Neural crest cell (in vitro differentiated cells): ENCODE measurements around the gene STN1. TPM values are rescaled to one million over a fixed set of nuclear protein-coding genes. Genes with fewer than 3 reads are reported as not detected.

ENCODE experiments used
- DNase-seq: peaks from one replicate; pipeline ENCODE4 v3.0.0; 2021; ENCODE audit warnings: low read depth, mixed read lengths, low spot score
- H3K27ac Mint-ChIP-seq: one replicate; pipeline ENCODE4 v1.8.0; 2021; ENCODE audit warnings: mild to moderate bottlenecking, mixed read lengths; ENCODE audit not compliant: unreplicated experiment
- H3K27me3 Mint-ChIP-seq: 2 replicates; pipeline ENCODE4 v1.8.0; 2021; ENCODE audit warnings: low read depth, mild to moderate bottlenecking, mixed read lengths
- H3K36me3 Mint-ChIP-seq: 2 replicates; pipeline ENCODE4 v1.8.0; 2021; ENCODE audit warnings: low read depth, mild to moderate bottlenecking, mixed read lengths
- H3K4me1 Mint-ChIP-seq: 2 replicates; pipeline ENCODE4 v1.8.0; 2021; ENCODE audit warnings: mixed read lengths
- H3K4me3 Mint-ChIP-seq: one replicate; pipeline ENCODE4 v1.8.0; 2021; ENCODE audit warnings: mild to moderate bottlenecking, mixed read lengths
- H3K9me3 Mint-ChIP-seq: 2 replicates; pipeline ENCODE4 v1.8.0; 2021; ENCODE audit warnings: mixed read lengths
- CTCF ChIP-seq: fragments of 200-600 bp; sonication (generic); conservative IDR thresholded peaks from 2 replicates; pipeline ENCODE4 v1.5.0; 2021; ENCODE audit warnings: antibody characterized with exemption, mild to moderate bottlenecking
- total RNA-seq: library from RNA; stranded (reverse); gene quantifications from 2 replicates; pipeline ENCODE4 v1.2.1, GENCODE V29; 2021

STN1 gene
- total RNA-seq, 1 donor from 2014 or later = 11.9 TPM

- Mint-ChIP-seq H3K9me3 (no peaks in the 10 kb centered on the region), H3K27me3 (no peaks in the 10 kb centered on the region), H3K27ac (peak overlapping the region; percentile 43), H3K4me1 (no peaks in the 10 kb centered on the region), H3K4me3 (no peak overlapping the region), H3K36me3 (no peaks in the 10 kb centered on the region)
- no peak for TF ChIP-seq CTCF
- no peak for DNase-seq
Observed at GRCh38 chr10:103871006-103871405, 47.0 kb downstream of the STN1 start.

- Mint-ChIP-seq H3K4me3 (no peak overlapping the region), H3K4me1 (no peaks in the 10 kb centered on the region), H3K27me3 (no peaks in the 10 kb centered on the region), H3K9me3 (no peaks in the 10 kb centered on the region), H3K36me3 (no peaks in the 10 kb centered on the region), H3K27ac (peak overlapping the region; percentile 43)
- TF ChIP-seq CTCF = no peak
- DNase-seq = no peak
Observed at GRCh38 chr10:103870516-103870915, 47.5 kb downstream of the STN1 start.

- Mint-ChIP-seq H3K9me3 (peaks cover 2% of the 10 kb centered on the region), H3K4me3 (no peak overlapping the region), H3K27ac (no peak overlapping the region), H3K27me3 (no peaks in the 10 kb centered on the region), H3K4me1 (no peaks in the 10 kb centered on the region), H3K36me3 (no peaks in the 10 kb centered on the region)
- no peak for DNase-seq
- TF ChIP-seq CTCF = no peak
Observed at GRCh38 chr10:103869336-103869735, 48.6 kb downstream of the STN1 start.

GRCh38 chr10:103868200-103868599 lies 49.8 kb downstream of the STN1 start:
- Mint-ChIP-seq H3K9me3 (peaks cover 6% of the 10 kb centered on the region), H3K27ac (no peak overlapping the region), H3K4me1 (no peaks in the 10 kb centered on the region), H3K36me3 (peaks cover 5% of the 10 kb centered on the region), H3K27me3 (no peaks in the 10 kb centered on the region), H3K4me3 (no peak overlapping the region)
- no peak for DNase-seq
- TF ChIP-seq CTCF = no peak

- H3K27ac Mint-ChIP-seq = no peak overlapping the region
- peaks cover 5% of the 10 kb centered on the region for H3K36me3 Mint-ChIP-seq
- H3K4me1 Mint-ChIP-seq = peaks cover 22% of the 10 kb centered on the region
- no peak overlapping the region for H3K4me3 Mint-ChIP-seq
- DNase-seq = no peak
- no peak for TF ChIP-seq CTCF
- no peaks in the 10 kb centered on the region for H3K27me3 Mint-ChIP-seq
- H3K9me3 Mint-ChIP-seq = peaks cover 6% of the 10 kb centered on the region
Observed at GRCh38 chr10:103861505-103861904, 56.5 kb downstream of the STN1 start.
